OCI-LY7 (cell line): Measurements from ENCODE around the gene OASL. TPM values are rescaled to one million over a fixed set of nuclear protein-coding genes. Genes with fewer than 3 reads are reported as not detected.

Experiments used
- BruUV-seq: library from RNA; stranded (reverse); fragments of 400-500 nt; replicated peaks from 2 replicates; lab custom pipeline; 2021; lab: Mats Ljungman, UMichigan
- CTCF ChIA-PET: fragments of 300-600 bp; sonication (Branson Sonifier 250); formaldehyde crosslinking; loops from one replicate; lab custom pipeline; 2022; ENCODE audit warnings: antibody characterized with exemption; ENCODE audit not compliant: unreplicated experiment; lab: Charles Lee
- POLR2A ChIA-PET: fragments of 300-600 bp; sonication (Branson Sonifier 250); formaldehyde crosslinking; loops from one replicate; lab custom pipeline; 2022; ENCODE audit warnings: antibody characterized with exemption; lab: Charles Lee
- DNase-seq: peaks from one replicate; pipeline ENCODE4 v3.0.0-alpha.2; 2015; ENCODE audit warnings: low spot score
- H2AFZ ChIP-seq: fragments of 200-600 bp; sonication (generic), shearing (Covaris generic); 2 replicates; pipeline ENCODE4 v1.6.1; 2014; ENCODE audit warnings: mild to moderate bottlenecking, antibody characterized with exemption, low read length, moderate library complexity
- H3K27ac ChIP-seq: fragments of 200-600 bp; sonication (generic); 2 replicates; pipeline ENCODE4 v1.5.1; 2014; ENCODE audit warnings: mixed run types, low read depth, mild to moderate bottlenecking, moderate library complexity, low read length, inconsistent platforms; ENCODE audit not compliant: poor library complexity, severe bottlenecking
- H3K36me3 ChIP-seq: fragments of 200-600 bp; sonication (generic); 2 replicates; pipeline ENCODE4 v1.6.1; 2014; ENCODE audit warnings: mild to moderate bottlenecking, antibody characterized with exemption, low read length, moderate library complexity, mixed read lengths; ENCODE audit not compliant: insufficient read depth
- H3K4me1 ChIP-seq: fragments of 200-600 bp; sonication (generic); 2 replicates; pipeline ENCODE4 v1.5.1; 2014; ENCODE audit warnings: mild to moderate bottlenecking, low read length; ENCODE audit not compliant: insufficient read depth, poor library complexity, severe bottlenecking
- H3K4me2 ChIP-seq: fragments of 200-600 bp; sonication (generic); 2 replicates; pipeline ENCODE4 v1.6.1; 2014; ENCODE audit warnings: mild to moderate bottlenecking, low read length
- H3K4me3 ChIP-seq: fragments of 200-600 bp; sonication (generic); 2 replicates; pipeline ENCODE4 v1.5.1; 2014; ENCODE audit warnings: mild to moderate bottlenecking, low read depth, low read length; ENCODE audit not compliant: poor library complexity, severe bottlenecking
- H3K79me2 ChIP-seq: fragments of 200-600 bp; sonication (generic); 2 replicates; pipeline ENCODE4 v1.6.1; 2016; ENCODE audit warnings: low read depth, mild to moderate bottlenecking, low read length, moderate library complexity, mixed read lengths; ENCODE audit not compliant: insufficient read depth
- H3K9me2 ChIP-seq: fragments of 200-600 bp; sonication (generic); 2 replicates; pipeline ENCODE4 v1.6.1; 2016; ENCODE audit warnings: mild to moderate bottlenecking, low read length, mixed read lengths; ENCODE audit not compliant: insufficient read depth
- H3K9me3 ChIP-seq: fragments of 200-600 bp; sonication (generic); 2 replicates; pipeline ENCODE4 v1.6.1; 2014; ENCODE audit warnings: mild to moderate bottlenecking, mixed run types, low read length, mixed read lengths
- H4K20me1 ChIP-seq: fragments of 200-600 bp; sonication (generic); 2 replicates; pipeline ENCODE4 v1.6.1; 2014; ENCODE audit warnings: mild to moderate bottlenecking, antibody characterized with exemption, low read length, moderate library complexity, mixed read lengths; ENCODE audit not compliant: insufficient read depth
- EZH2phosphoT487 ChIP-seq: fragments of 200-600 bp; sonication (generic); IDR thresholded peaks from 2 replicates; pipeline ENCODE4 v1.6.1; 2018; ENCODE audit warnings: low read depth, borderline replicate concordance, mild to moderate bottlenecking, mixed run types, antibody characterized with exemption, low read length, moderate library complexity, mixed read lengths
- intact Hi-C: fragments of 100-400 bp; cut with micrococcal nuclease; formaldehyde crosslinking; loops from one replicate; pipeline ENCODE4 v1.10.0; 2022; ENCODE audit not compliant: unreplicated experiment
- total RNA-seq, 2 experiments: library from RNA; depleted of rRNA in 1 of 2; stranded (reverse); fragments of >200 nt in 1 of 2; shearing (Covaris generic) in 1 of 2; gene quantifications; 2 replicates each; pipeline ENCODE4 v1.2.3, GENCODE V29; 2014 to 2022
- TF ChIP-seq, protein P1 (sequence below): fragments of 200-600 bp; sonication (generic); conservative IDR thresholded peaks from 2 replicates; pipeline ENCODE4 v1.5.1; 2014; ENCODE audit warnings: mild to moderate bottlenecking, antibody characterized with exemption, low read length, moderate library complexity, mixed read lengths

The OASL gene
- total RNA-seq, 2 experiments from 2014 or later, result 0.09 to 0.25 TPM

DNA sequence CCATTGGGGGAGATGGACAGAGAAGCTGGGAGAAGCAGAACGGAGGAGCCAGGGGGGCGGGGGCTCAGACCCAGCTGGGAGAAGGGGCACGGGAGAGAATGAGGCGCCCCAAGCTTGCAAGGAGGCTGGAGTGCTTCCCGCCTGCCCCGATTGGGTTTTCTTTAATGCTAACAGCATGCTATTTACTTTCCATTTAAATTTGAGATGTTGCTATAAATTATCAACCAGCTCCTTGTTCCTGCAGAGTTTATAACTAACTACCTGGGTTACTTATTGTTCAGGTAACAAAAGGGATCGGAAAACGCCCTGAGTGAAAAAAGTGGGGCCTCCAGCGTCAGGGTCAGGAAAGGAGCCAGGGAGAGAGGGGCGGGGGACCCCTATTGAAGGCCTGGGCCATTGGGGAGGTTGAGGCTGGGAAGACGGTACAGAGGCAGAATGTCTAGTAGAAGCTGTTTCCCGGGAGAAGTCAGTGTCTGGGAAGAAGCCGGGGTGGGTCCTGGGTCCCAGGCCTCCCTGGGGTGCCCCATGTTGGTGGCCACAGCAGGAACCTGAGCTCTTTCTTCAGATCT, 58.2 kb downstream of the OASL start:
- H4K20me1 ChIP-seq, result no peaks in the 10 kb centered on the region
- no peak overlapping the region for H3K4me3 ChIP-seq
- ChIA-PET CTCF (no interaction called here), POLR2A (interaction anchor here (0.5 to 0.6 kb wide), 2 partner anchors 394 to 1160 kb away, joined by 3 read pairs; no protein-coding TSS in a partner anchor)
- H3K9me3 ChIP-seq, result no peaks in the 10 kb centered on the region
- BruUV-seq, result no TSS peak
- no peak for TF ChIP-seq EZH2phosphoT487
- TF ChIP-seq, protein P1, sequence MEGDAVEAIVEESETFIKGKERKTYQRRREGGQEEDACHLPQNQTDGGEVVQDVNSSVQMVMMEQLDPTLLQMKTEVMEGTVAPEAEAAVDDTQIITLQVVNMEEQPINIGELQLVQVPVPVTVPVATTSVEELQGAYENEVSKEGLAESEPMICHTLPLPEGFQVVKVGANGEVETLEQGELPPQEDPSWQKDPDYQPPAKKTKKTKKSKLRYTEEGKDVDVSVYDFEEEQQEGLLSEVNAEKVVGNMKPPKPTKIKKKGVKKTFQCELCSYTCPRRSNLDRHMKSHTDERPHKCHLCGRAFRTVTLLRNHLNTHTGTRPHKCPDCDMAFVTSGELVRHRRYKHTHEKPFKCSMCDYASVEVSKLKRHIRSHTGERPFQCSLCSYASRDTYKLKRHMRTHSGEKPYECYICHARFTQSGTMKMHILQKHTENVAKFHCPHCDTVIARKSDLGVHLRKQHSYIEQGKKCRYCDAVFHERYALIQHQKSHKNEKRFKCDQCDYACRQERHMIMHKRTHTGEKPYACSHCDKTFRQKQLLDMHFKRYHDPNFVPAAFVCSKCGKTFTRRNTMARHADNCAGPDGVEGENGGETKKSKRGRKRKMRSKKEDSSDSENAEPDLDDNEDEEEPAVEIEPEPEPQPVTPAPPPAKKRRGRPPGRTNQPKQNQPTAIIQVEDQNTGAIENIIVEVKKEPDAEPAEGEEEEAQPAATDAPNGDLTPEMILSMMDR, result no peak
- no peak overlapping the region for H3K27ac ChIP-seq
- H3K4me2 ChIP-seq, result no peak overlapping the region
- H3K36me3 ChIP-seq, result no peaks in the 10 kb centered on the region
- no peak for DNase-seq
- no peak overlapping the region for H2AFZ ChIP-seq
- no peaks in the 10 kb centered on the region for H3K4me1 ChIP-seq
- intact Hi-C loops, result no loop called here
- H3K9me2 ChIP-seq, result no peaks in the 10 kb centered on the region
- H3K79me2 ChIP-seq, result no peaks in the 10 kb centered on the region

DNA sequence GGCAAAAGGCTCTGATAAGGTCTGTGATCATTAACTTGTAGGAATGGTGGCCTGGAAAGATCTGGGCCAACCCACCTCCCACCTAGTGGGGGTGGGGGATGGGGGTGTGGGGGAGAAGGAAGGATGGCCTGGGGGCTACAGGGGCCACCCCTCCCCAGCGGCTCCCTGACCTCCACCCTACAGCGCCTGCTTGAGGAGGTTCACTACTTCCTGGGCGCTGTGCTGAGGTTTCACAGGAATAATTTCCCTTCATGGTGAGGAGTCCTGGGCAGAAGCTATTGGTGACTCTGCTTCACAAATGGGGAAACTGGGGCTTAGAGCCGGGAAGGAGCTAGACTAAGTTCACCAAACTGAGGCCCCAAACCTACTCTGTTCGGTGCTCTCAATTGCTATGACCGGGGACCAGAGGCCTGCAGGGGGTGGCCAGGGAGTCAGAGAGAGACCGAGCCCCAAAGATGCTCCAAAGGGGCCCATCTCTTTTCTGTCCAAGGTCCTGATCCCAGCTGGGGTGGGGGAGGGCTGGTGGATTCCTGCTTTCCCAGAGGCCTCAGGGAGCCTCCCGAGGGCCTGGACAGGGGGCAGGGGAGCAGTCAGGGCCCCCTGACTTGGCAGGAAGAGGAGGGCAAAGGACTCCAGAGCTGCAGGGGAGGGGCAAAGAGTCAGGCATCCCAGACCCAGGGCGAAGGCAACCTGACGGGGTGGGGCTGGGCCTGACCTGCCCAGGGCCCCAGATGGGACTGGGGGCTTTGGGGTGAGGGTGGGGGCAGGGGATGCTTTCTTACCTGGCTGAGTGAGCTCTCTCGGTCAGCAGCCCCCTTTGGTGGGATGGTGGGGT, 59.0 kb downstream of the OASL start:
- H3K27ac ChIP-seq, result no peak overlapping the region
- TF ChIP-seq, protein P1, result no peak
- TF ChIP-seq EZH2phosphoT487, result no peak
- H3K4me2 ChIP-seq, result no peak overlapping the region
- H3K9me2 ChIP-seq, result no peaks in the 10 kb centered on the region
- H3K79me2 ChIP-seq, result no peaks in the 10 kb centered on the region
- no peaks in the 10 kb centered on the region for H3K9me3 ChIP-seq
- ChIA-PET CTCF (no interaction called here), POLR2A (interaction anchor here (0.5 to 0.6 kb wide), 2 partner anchors 27 to 1159 kb away, joined by 3 to 7 read pairs; no protein-coding TSS in a partner anchor)
- no peaks in the 10 kb centered on the region for H3K36me3 ChIP-seq
- H3K4me3 ChIP-seq, result no peak overlapping the region
- BruUV-seq, result no TSS peak
- H4K20me1 ChIP-seq, result no peaks in the 10 kb centered on the region
- no peaks in the 10 kb centered on the region for H3K4me1 ChIP-seq
- H2AFZ ChIP-seq, result no peak overlapping the region
- intact Hi-C loops, result no loop called here
- no peak for DNase-seq
